ENCODE results near the gene ALAD. TPM values are rescaled to one million over a fixed set of nuclear protein-coding genes. Genes with fewer than 3 reads are reported as not detected.

Gene ALAD
- total and polyA plus RNA-seq, 4 donors = 40.2 to 258 (median 74.2) TPM

GRCh38 chr9:113389451-113389850, 11.6 kb downstream of the ALAD start:
- no peak for DNase-seq (ENCODE audit: low spot score)
- peaks cover 8 to 34% (median 19%) of the 10 kb centered on the region in 4 donors for H3K36me3 ChIP-seq (ENCODE audit: control insufficient read depth in 4 of 4, insufficient read depth in 3 of 4, low read depth in 1 of 4, low read length in 3 of 4)
- H3K4me3 ChIP-seq (ENCODE audit: low read depth in 1 of 3, low read length in 3 of 3) = no peak overlapping the region
- H3K27me3 ChIP-seq (ENCODE audit: control insufficient read depth in 4 of 4, insufficient read depth in 4 of 4, low read length in 3 of 4) = no peaks in the 10 kb centered on the region
- H3K27ac ChIP-seq (ENCODE audit: low read depth in 1 of 2, low read length in 2 of 2) = no peak overlapping the region
- no peak overlapping the region for H3K9ac ChIP-seq (ENCODE audit: low read depth in 1 of 2, low read length in 2 of 2)
- no peak for TF ChIP-seq JUND (IDR thresholded peaks at IDR 0.05)
- TF ChIP-seq NR2F2 (IDR thresholded peaks at IDR 0.05) = no peak
- TF ChIP-seq HNF4A (conservative IDR thresholded peaks at IDR 0.05) = no peak
- no peak for TF ChIP-seq RXRA (IDR thresholded peaks at IDR 0.05)
- no peak for TF ChIP-seq EGR1 (IDR thresholded peaks at IDR 0.05; ENCODE audit: low read depth in 2 of 2)
- no peak for TF ChIP-seq YY1 (IDR thresholded peaks at IDR 0.05)
- no peak for TF ChIP-seq RAD21 (IDR thresholded peaks at IDR 0.05)
- TF ChIP-seq ZBTB33 (IDR thresholded peaks at IDR 0.05) = no peak
- no peak for TF ChIP-seq ATF3 (IDR thresholded peaks at IDR 0.05)
- no peak for TF ChIP-seq HNF4G (IDR thresholded peaks at IDR 0.05)
- no peak for TF ChIP-seq REST (IDR thresholded peaks at IDR 0.05)
- no peak for TF ChIP-seq CTCF (IDR thresholded peaks at IDR 0.05; ENCODE audit: low read depth, low read length, missing input control)
- H3K4me1 ChIP-seq (ENCODE audit: control insufficient read depth in 4 of 4, insufficient read depth in 4 of 4, low read length in 3 of 4) = peaks cover 33 to 76% (median 60%) of the 10 kb centered on the region in 4 donors
- H3K9me3 ChIP-seq (ENCODE audit: control insufficient read depth in 4 of 4, low read length in 3 of 4) = no peaks in the 10 kb centered on the region
- WGBS = 92% methylated on average over 11 of the region's 11 CpGs

GRCh38 chr9:113388833-113389232, 12.3 kb downstream of the ALAD start:
- H3K4me3 ChIP-seq (ENCODE audit: low read depth in 1 of 3, low read length in 3 of 3) = no peak overlapping the region
- H3K9ac ChIP-seq (ENCODE audit: low read depth in 1 of 2, low read length in 2 of 2) = no peak overlapping the region
- H3K27ac ChIP-seq (ENCODE audit: low read depth in 1 of 2, low read length in 2 of 2) = peak overlapping the region; percentile 19 to 58
- DNase-seq (ENCODE audit: low spot score) = no peak
- peaks cover 8 to 34% (median 19%) of the 10 kb centered on the region in 4 donors for H3K36me3 ChIP-seq (ENCODE audit: control insufficient read depth in 4 of 4, insufficient read depth in 3 of 4, low read depth in 1 of 4, low read length in 3 of 4)
- H3K9me3 ChIP-seq (ENCODE audit: control insufficient read depth in 4 of 4, low read length in 3 of 4) = no peaks in the 10 kb centered on the region
- peaks cover 29 to 70% (median 56%) of the 10 kb centered on the region in 4 donors for H3K4me1 ChIP-seq (ENCODE audit: control insufficient read depth in 4 of 4, insufficient read depth in 4 of 4, low read length in 3 of 4)
- 34% methylated on average over 13 of the region's 13 CpGs for WGBS
- H3K27me3 ChIP-seq (ENCODE audit: control insufficient read depth in 4 of 4, insufficient read depth in 4 of 4, low read length in 3 of 4) = no peaks in the 10 kb centered on the region
- TF ChIP-seq EGR1 (IDR thresholded peaks at IDR 0.05; ENCODE audit: low read depth in 2 of 2) (no peak), YY1 (IDR thresholded peaks at IDR 0.05) (peak; percentile 88), ATF3 (IDR thresholded peaks at IDR 0.05) (no peak), RXRA (IDR thresholded peaks at IDR 0.05) (peak; percentile 67 to 72), MAX (IDR thresholded peaks at IDR 0.05) (no peak), FOXA1 (IDR thresholded peaks at IDR 0.05) (no peak), ZBTB33 (IDR thresholded peaks at IDR 0.05) (no peak), SP1 (IDR thresholded peaks at IDR 0.05) (peak; percentile 12), HNF4A (conservative IDR thresholded peaks at IDR 0.05) (peak; percentile 30 to 63), RAD21 (IDR thresholded peaks at IDR 0.05) (no peak), CTCF (IDR thresholded peaks at IDR 0.05; ENCODE audit: low read depth, low read length, missing input control) (no peak)
